ENCODE data around the gene ZRANB1.
"Not testable (repeated sequence)": the region's sequence is repeated elsewhere in the genome, so short reads cannot be mapped to it uniquely, and the experiment has no call there.

Gene ZRANB1

DNA sequence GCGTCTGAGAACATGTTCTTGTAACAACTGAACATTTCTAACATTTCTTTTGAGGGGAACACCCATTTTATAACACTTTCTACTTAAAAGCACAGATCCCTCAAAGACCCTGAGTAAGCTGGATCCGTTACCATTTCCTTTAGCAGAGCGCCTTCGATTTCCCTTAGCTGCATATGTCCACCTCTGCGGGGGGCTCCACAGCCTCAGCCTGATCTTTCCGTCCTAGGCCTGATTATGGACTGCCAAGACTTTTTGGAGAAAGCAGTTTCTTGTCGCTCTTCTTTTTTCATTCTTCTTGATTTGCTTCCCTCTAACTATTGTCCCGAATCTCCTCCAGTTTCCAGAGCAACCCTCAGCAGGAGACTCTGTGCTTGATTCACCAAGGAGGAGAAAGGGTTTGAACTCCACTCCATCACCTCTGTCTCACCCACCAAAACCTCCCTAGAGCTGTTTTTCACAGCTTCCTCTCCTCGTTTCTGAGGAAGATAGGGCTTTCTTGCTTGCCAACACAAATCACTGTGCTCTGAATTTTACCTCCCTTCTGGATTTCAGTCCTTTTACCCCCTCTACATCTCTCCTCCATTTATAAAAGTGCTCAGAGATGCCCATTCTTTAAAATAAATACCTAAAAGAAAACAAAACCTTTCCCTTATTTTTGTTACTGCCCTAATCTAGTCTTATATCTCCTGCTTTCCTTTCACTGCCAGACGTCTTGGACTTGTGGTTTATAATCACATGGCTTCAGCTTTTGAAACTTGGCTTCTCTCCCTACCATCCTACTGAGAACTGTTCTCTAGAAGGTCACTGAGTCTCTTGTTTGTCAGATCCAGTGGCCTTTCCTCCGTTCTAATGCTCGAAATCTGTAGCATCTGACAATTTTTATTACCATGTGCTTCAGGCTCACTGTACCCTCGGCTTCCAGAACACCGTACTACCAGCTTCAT is 30.5 kb upstream of the ZRANB1 start:
- no peak for DNase-seq (ENCODE audit: insufficient read length)
- no peak for TF ChIP-seq POLR2AphosphoS5 (IDR thresholded peaks at IDR 0.05; ENCODE audit: low read depth, low read length)
- TF ChIP-seq TAF1 (IDR thresholded peaks at IDR 0.05; ENCODE audit: borderline replicate concordance, low read depth, low read length) = no peak
- no peak for TF ChIP-seq POLR2A (IDR thresholded peaks at IDR 0.05; ENCODE audit: low read depth, low read length)
- FAIRE-seq = no peak

DNA sequence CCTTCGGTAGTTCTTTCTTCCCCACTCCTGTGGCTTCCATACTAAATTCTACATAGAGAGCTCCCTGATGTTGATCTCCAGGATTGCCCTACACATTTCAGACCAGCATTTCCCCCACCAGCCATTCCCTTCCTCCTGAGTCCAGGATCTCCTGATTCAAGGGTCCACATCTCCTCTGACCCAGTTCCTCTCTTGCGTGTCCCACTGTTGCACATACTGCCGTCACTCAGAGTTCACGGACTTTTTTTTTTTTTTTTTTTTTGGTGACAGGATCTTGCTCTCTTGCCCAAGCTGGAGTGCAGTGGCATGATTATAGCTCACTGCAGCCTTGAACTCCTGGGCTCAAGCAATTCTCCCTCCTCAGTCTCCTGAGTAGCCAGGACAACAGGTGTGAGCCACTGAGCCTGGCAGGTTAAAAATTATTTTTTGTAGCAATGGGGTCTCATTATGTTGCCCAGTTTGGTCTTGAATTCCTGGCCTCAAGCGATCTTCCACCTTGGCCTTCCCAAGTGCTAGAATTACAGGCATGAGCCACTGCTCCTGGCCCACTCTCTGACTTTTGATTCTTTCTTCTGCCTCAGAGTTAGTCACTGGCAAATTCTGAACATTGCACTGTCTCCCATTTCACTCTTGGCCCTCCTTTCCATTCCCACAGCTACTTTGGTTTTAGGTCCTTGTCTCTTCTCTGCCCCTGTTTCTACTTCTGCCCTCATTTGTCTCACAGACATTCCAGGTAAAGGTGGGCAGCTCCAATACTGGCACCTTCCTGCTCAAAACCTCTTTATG is 29.6 kb upstream of the ZRANB1 start:
- DNase-seq (ENCODE audit: insufficient read length) = no peak
- no peak for FAIRE-seq
- no peak for TF ChIP-seq TAF1 (IDR thresholded peaks at IDR 0.05; ENCODE audit: borderline replicate concordance, low read depth, low read length)
- TF ChIP-seq POLR2A (IDR thresholded peaks at IDR 0.05; ENCODE audit: low read depth, low read length) = no peak
- no peak for TF ChIP-seq POLR2AphosphoS5 (IDR thresholded peaks at IDR 0.05; ENCODE audit: low read depth, low read length)

- DNase-seq (ENCODE audit: insufficient read length) (no peak), FAIRE-seq (no peak)
- no peak for TF ChIP-seq TAF1 (IDR thresholded peaks at IDR 0.05; ENCODE audit: borderline replicate concordance, low read depth, low read length)
Observed at GRCh38 chr10:124913167-124913566, 28.8 kb upstream of the ZRANB1 start.

DNA sequence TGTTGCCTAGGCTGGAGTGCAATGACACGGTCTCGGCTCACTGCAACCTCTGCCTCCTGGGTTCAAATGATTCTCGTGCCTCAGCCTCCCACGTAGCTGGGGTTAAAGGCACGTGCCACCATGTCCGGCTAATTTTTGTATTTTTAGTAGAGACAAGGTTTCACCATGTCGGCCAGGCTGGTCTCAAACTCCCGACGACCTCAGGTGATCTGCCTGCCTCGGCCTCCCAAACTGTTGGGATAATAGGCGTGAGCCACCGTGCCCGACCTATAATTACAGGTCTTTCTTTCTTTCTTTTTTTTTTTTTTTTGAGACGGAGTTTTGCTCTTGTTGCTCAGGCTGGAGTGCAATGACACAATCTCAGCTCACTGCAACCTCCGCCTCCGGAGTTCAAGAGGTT is 27.5 kb upstream of the ZRANB1 start:
- FAIRE-seq = not testable (repeated sequence)

GRCh38 chr10:124916098-124916584 is 25.8 kb upstream of the ZRANB1 start:
- FAIRE-seq = no peak
- TF ChIP-seq POLR2AphosphoS5 (IDR thresholded peaks at IDR 0.05; ENCODE audit: low read depth, low read length) = no peak
- no peak for TF ChIP-seq POLR2A (IDR thresholded peaks at IDR 0.05; ENCODE audit: low read depth, low read length)
- no peak for TF ChIP-seq TAF1 (IDR thresholded peaks at IDR 0.05; ENCODE audit: borderline replicate concordance, low read depth, low read length)
- DNase-seq (ENCODE audit: insufficient read length) = no peak

More for the DNA sequence above, 27.5 kb upstream of the ZRANB1 start:
- not testable (repeated sequence) for DNase-seq (ENCODE audit: insufficient read length)

GRCh38 chr10:124916585-124917427 is 25.1 kb upstream of the ZRANB1 start:
- DNase-seq (ENCODE audit: insufficient read length) (peak; percentile 98), FAIRE-seq (peak; percentile 94)
- peak; percentile 87 for TF ChIP-seq POLR2A (IDR thresholded peaks at IDR 0.05; ENCODE audit: low read depth, low read length)
- peak; percentile 88 for TF ChIP-seq POLR2AphosphoS5 (IDR thresholded peaks at IDR 0.05; ENCODE audit: low read depth, low read length)
- TF ChIP-seq TAF1 (IDR thresholded peaks at IDR 0.05; ENCODE audit: borderline replicate concordance, low read depth, low read length) = peak; percentile 58; the same call in 1 of the 2 replicates

DNA sequence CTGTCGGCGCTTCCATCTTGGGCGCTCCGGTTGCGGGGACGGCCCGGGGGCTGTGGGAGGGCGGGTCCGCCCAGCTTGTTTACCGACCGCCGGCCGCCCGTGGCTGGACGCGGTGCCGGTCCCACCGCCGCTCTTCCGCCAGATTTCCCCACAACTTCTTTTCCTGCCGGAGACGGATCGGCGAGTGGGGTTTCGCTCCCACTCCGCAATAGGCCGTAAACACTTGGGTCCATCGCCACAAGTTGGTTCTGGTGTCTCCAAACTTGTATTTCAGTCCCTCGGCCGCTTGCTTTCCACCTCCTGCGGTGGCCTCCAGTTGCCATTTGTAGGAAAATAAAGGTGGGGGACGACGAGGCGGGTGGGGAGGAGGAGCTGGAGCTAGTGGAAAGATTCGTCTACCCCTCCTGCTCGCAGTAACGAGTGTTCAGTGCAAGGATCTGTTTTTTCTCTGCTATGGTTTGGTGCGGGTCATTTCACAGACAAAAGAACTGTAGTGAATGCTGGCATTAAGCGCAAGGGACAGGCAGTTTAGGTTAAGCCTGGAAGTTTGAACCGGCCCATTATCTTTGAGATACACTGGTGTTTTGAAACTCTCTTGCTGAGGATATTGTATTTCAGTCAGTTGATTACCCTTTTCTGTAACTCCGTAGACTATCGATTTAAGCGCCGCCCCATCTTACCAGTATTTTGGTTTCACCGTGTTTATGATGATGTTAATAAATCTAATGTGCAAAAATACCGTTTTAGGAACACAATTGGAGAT is 24.3 kb upstream of the ZRANB1 start:
- peak; percentile 24 for FAIRE-seq
- TF ChIP-seq POLR2AphosphoS5 (IDR thresholded peaks at IDR 0.05; ENCODE audit: low read depth, low read length) = no peak
- TF ChIP-seq TAF1 (IDR thresholded peaks at IDR 0.05; ENCODE audit: borderline replicate concordance, low read depth, low read length) = no peak
- no peak for TF ChIP-seq POLR2A (IDR thresholded peaks at IDR 0.05; ENCODE audit: low read depth, low read length)
- no peak for DNase-seq (ENCODE audit: insufficient read length)

GRCh38 chr10:124918191-124918830 is 23.6 kb upstream of the ZRANB1 start:
- FAIRE-seq (no peak), DNase-seq (ENCODE audit: insufficient read length) (no peak)
- TF ChIP-seq POLR2A (IDR thresholded peaks at IDR 0.05; ENCODE audit: low read depth, low read length) = no peak

DNA sequence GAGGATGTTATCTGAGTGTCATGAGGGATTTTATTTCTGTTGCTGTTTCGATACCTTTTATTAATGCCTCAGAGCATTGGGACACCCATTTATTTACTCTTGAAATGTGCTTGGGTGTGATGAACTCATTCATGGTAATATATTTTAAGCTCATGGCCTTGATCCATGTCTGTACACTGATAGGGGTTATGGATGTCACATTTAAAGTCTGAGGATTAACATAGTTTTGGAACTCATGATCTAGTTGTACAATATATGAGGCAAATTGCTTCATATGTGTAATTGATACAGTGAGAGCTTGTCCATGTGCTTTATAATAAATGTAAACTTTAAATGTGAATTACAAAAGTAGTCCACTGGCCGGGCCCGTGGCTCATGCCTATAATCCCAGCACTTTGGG is 23.0 kb upstream of the ZRANB1 start:
- DNase-seq (ENCODE audit: insufficient read length) (no peak), FAIRE-seq (no peak)
- TF ChIP-seq POLR2A (IDR thresholded peaks at IDR 0.05; ENCODE audit: low read depth, low read length) = no peak
- no peak for TF ChIP-seq TAF1 (IDR thresholded peaks at IDR 0.05; ENCODE audit: borderline replicate concordance, low read depth, low read length)
- TF ChIP-seq POLR2AphosphoS5 (IDR thresholded peaks at IDR 0.05; ENCODE audit: low read depth, low read length) = no peak

DNA sequence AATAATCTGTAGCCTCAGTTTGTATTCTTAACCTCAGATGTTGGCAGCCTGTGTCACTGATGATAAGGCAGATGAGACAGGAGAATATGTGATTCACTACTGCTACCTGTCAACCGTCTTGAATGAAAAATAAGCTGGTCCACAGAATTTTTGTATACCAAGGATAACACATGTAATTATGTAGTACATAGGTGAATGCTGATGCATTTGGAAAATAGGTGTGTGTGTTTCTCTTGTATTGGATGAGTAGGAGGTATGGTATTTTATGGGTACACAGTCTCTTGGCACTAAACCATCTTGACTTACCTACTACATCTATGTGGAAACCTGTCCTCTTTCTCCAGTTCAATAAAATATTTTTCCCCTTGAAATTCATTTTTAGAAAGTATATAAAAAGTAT is 20.7 kb upstream of the ZRANB1 start:
- TF ChIP-seq POLR2A (IDR thresholded peaks at IDR 0.05; ENCODE audit: low read depth, low read length) (no peak), TAF1 (IDR thresholded peaks at IDR 0.05; ENCODE audit: borderline replicate concordance, low read depth, low read length) (no peak), POLR2AphosphoS5 (IDR thresholded peaks at IDR 0.05; ENCODE audit: low read depth, low read length) (no peak)
- FAIRE-seq (no peak), DNase-seq (ENCODE audit: insufficient read length) (no peak)

Measured in GM12892 (cell line).